NOMO-1 treated with DMSO at 0.1 percent for 48 hours (cell line): ENCODE results near the gene KRTAP5-8.
"Not testable (repeated sequence)": the region's sequence is repeated elsewhere in the genome, so short reads cannot be mapped to it uniquely, and the experiment has no call there.

ENCODE experiments used
- DNase-seq: peaks from one replicate; lab custom pipeline; 2025; ENCODE audit not compliant: unreplicated experiment; lab: John Stamatoyannopoulos, UW

The KRTAP5-8 gene, protein sequence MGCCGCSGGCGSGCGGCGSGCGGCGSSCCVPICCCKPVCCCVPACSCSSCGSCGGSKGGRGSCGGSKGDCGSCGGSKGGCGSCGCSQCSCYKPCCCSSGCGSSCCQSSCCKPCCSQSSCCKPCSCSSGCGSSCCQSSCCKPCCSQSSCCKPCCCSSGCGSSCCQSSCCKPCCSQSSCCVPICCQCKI

GRCh38 chr11:71537977-71538665 lies at the start of gene KRTAP5-8:
KRTAP5-8 (plus strand) TSS chr11:71538025; CDS start chr11:71538056, 31 bp downstream.
- DNase-seq: not testable (repeated sequence)

GRCh38 chr11:71488681-71489270 lies 49.0 kb upstream of the KRTAP5-8 start:
- DNase-seq: no peak

- DNase-seq: no peak
Measured at GRCh38 chr11:71489311-71490043, 48.3 kb upstream of the KRTAP5-8 start.

- no peak for DNase-seq
Measured at GRCh38 chr11:71490044-71490730, 47.6 kb upstream of the KRTAP5-8 start.

GRCh38 chr11:71490731-71491390 lies 47.0 kb upstream of the KRTAP5-8 start:
- no peak for DNase-seq

DNA sequence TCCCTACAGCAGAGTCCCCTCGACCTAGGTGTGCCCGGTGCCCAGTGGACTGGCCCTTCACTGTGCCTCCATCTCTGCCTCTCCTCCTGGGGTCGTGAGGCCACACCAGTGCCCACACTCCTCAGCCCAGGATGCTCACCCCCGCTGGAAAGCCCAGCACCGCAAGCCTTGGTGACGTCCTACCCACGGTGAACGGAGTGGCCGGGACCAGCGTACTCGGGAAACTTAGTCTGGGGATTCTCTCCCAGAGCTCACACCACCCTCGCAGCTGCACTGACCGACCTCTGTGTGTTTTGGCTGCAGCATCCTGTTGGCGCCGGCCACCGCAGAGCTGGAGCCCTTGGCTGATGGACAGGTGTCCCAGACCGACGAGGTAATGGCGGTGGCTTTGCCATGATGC lies 46.3 kb upstream of the KRTAP5-8 start:
- no peak for DNase-seq

- DNase-seq: no peak
Measured at GRCh38 chr11:71491940-71492339, 45.9 kb upstream of the KRTAP5-8 start.

GRCh38 chr11:71495286-71496230 lies 42.3 kb upstream of the KRTAP5-8 start:
- DNase-seq: no peak

DNA sequence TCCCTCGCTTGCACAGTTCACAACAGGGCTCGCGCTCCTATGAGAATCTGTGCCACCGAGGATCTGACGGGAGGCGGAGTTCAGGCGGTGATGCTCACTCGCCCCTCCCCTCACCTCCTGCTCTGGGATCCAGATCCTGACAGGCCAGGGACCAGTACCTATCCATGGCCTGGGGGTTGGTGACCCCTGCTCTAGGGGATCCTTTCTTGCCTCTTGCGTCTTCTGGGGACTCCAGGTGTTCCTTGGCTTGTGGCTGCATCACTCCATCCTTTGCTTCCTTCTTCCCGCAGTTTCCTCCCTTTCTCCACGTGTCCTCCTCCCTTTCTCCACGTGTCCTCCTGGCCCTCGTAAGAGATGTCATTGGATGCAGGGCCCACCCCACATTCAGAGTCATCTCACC lies 41.4 kb upstream of the KRTAP5-8 start:
- no peak for DNase-seq

DNA sequence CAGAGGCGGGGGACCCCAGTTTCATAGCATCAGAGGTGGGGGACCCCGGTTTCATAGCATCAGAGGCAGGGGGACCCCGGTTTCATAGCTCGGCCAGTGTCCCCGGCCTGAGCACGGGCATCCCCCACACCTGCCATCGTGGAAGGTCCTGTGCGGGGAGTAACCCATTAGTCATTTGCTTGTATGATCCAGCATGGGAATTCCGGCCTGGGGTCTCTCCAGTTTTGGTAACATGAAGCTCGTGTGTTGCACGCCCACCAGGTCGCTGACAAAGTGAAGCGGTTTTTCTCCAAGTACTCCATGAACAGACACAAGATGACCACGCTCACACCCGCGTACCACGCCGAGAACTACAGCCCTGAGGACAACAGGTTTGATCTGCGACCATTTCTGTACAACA lies 39.7 kb upstream of the KRTAP5-8 start:
- no peak for DNase-seq

DNA sequence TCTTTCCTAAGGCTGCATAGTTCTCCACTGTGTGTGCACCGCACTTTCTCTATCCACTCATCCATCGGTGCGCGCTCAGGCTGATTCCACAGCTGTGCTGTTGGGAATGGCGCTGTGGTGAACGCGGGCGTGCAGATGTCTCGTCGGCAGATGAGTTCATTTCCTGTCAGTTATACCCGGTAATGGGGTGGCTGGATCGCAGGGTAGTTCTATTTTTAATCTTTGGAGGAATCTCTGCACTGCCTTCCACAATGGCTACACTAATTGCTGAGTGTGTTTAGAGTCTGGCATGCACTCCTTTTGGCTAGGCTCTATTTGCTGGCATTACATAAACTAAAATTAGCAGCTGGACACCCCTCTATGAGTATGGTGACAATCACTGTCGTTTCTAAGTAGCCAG lies 38.7 kb upstream of the KRTAP5-8 start:
- DNase-seq: peak; percentile 1

- DNase-seq: no peak
Measured at GRCh38 chr11:71499546-71499945, 38.3 kb upstream of the KRTAP5-8 start.

- DNase-seq: no peak
Measured at GRCh38 chr11:71500601-71501021, 37.2 kb upstream of the KRTAP5-8 start.

DNA sequence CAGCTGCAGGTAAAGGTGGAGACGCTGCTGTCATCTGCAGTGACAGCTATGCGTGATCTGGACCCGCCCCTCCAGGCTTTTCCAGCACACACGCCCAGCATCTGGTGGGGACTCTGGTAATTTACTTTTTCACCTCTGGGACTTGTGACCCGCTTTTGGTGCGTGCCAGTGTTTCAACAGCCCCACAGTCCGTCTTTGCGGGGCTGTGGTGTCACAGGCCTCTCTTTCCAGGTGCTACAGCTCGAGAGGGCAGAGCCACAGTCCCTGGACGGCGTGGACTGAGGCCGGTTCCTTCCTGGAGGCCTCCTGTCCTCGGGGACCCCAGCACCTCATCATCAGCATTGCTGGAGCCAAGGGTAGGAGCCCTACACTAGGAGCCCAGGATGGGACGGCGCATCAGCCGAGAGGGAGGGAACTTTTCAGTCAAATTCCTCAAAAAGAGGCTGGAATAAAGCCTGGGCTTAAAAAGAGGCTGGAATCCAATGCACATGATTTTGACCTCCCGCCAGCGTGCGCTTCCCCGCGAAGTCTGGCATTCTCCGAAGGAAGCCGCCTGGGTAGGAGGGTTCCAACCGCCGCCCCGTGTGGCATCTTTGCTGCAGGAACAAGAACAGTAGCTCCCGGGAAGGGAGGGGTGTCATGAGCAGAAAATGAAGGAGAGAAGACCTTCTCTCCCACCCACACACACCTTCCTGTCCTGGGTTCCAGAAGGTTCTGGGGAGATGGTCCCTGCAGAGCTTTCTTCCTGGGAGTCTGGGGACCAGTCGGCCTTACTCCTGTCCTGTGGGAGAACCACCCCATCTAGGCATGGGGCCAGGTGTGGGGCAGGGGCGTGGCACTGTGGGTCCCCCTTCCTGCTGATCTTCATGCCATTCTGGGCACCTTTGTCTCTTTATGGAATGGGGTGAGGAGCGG lies 36.5 kb upstream of the KRTAP5-8 start:
- DNase-seq: no peak

DNA sequence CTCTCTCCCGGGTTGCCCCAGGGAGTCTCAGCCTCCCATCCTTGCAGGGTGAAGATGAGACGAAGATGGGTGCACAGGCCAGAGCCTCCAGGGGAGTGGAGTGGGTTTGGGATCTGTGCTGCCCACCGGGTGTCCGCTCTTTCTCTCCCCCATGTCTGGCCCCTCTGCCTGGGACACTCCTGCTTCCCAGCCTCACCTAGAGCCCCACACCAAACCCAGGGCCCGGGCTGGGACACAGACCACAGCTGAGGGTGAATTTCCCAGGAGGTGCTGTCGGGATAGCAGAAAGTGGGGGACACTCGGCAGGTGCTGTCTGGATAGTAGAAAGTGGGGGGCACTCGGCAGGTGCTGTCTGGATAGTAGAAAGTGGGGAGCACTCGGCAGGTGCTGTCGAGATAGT lies 35.8 kb upstream of the KRTAP5-8 start:
- no peak for DNase-seq

GRCh38 chr11:71502871-71503435 lies 34.9 kb upstream of the KRTAP5-8 start:
- no peak for DNase-seq

- DNase-seq: no peak
Measured at GRCh38 chr11:71504531-71504930, 33.3 kb upstream of the KRTAP5-8 start.

GRCh38 chr11:71505001-71505400 lies 32.8 kb upstream of the KRTAP5-8 start:
- DNase-seq: no peak
